Thyroid gland (tissue), 4 donors: ENCODE results near the gene INTS15. TPM values are rescaled to one million over a fixed set of nuclear protein-coding genes. Genes with fewer than 3 reads are reported as not detected.

Experiments
- DNase-seq, 2 donors: peaks; one replicate each; pipeline ENCODE4 v3.0.0-alpha.2; 2019
- H3K27ac ChIP-seq, 3 donors: fragments of 200-600 bp; sonication (generic); 1 replicate in 2 of 3; 2 replicates in 1 of 3; pipeline ENCODE4 v1.5.1; 2016 to 2019; ENCODE audit warnings: mild to moderate bottlenecking in 1 of 3, moderate library complexity in 1 of 3
- H3K27me3 ChIP-seq: fragments of 200-600 bp; sonication (generic); one replicate; pipeline ENCODE4 v1.5.1; 2019
- H3K36me3 ChIP-seq, 2 donors: fragments of 200-600 bp; sonication (generic); one replicate each; pipeline ENCODE4 v1.5.1; 2016 to 2019
- H3K4me1 ChIP-seq, 2 donors: fragments of 200-600 bp; sonication (generic); one replicate each; pipeline ENCODE4 v1.5.1; 2017 to 2019
- H3K4me3 ChIP-seq, 3 donors: fragments of 200-600 bp; sonication (generic); replicated peaks in 1 of 3; 1 replicate in 2 of 3; 2 replicates in 1 of 3; pipeline ENCODE4 v1.5.1; 2016; ENCODE audit warnings: mild to moderate bottlenecking in 1 of 3
- H3K9me3 ChIP-seq: fragments of 200-600 bp; sonication (generic); one replicate; pipeline ENCODE4 v1.5.1; 2017
- CTCF ChIP-seq, 6 experiments: fragments of 200-600 bp in 3 of 6; fragments of 450-650 bp in 3 of 6; sonication (generic) in 3 of 6; IDR thresholded peaks; one replicate each; pipeline ENCODE4 v1.5.1; 2016 to 2019; ENCODE audit warnings: antibody characterized with exemption in 6 of 6, mild to moderate bottlenecking in 2 of 6, inconsistent platforms in 1 of 6, moderate library complexity in 1 of 6
- POLR2A ChIP-seq, 2 donors: fragments of 450-650 bp; IDR thresholded peaks; one replicate each; pipeline ENCODE4 v1.6.1; 2017; ENCODE audit warnings: antibody characterized with exemption in 2 of 2, mild to moderate bottlenecking in 2 of 2, moderate library complexity in 1 of 2
- WGBS, 2 donors: methylation state at CpG; one replicate each; pipeline ENCODE4 v1.1.5; 2017; 5-methylcytosine and 5-hydroxymethylcytosine counted together
- intact Hi-C: fragments of 100-400 bp; cut with DNase I; formaldehyde crosslinking; loops from one replicate; pipeline ENCODE4 v1.15.1; 2023
- total RNA-seq, 4 donors: library from RNA; depleted of rRNA; stranded (reverse); fragments of >200 nt; gene quantifications; one replicate each; pipeline ENCODE4 v1.2.3, GENCODE V29; 2016

Gene INTS15
- total RNA-seq, 4 donors from 2014 or later, result 22.7 to 42.9 (median 31.9) TPM

GRCh38 chr7:6621195-6622133, 31.6 kb downstream of the INTS15 start:
- WGBS, 2 donors, result 88 to 91% methylated on average over 17 to 20 of the region's 20 CpGs
- peaks cover 14 to 16% of the 10 kb centered on the region in 2 donors for H3K36me3 ChIP-seq

GRCh38 chr7:6622134-6622710, 32.4 kb downstream of the INTS15 start:
- no peak overlapping the region for H3K4me3 ChIP-seq
- no peak for TF ChIP-seq CTCF (IDR thresholded peaks at IDR 0.05)
- TF ChIP-seq POLR2A (IDR thresholded peaks at IDR 0.05), result no peak
- no peaks in the 10 kb centered on the region for H3K27me3 ChIP-seq
- H3K9me3 ChIP-seq, result no peaks in the 10 kb centered on the region
- intact Hi-C loops, result no loop called here
- H3K27ac ChIP-seq, result no peak overlapping the region
- no peaks in the 10 kb centered on the region for H3K4me1 ChIP-seq
- no peak for DNase-seq
- H3K36me3 ChIP-seq, result peaks cover 14 to 16% of the 10 kb centered on the region in 2 donors
- 97 to 100% methylated on average over 2 to 35 of the region's 67 CpGs for WGBS, 2 donors

More at GRCh38 chr7:6621195-6622133, 31.6 kb downstream of the INTS15 start:
- no peaks in the 10 kb centered on the region for H3K27me3 ChIP-seq
- H3K9me3 ChIP-seq, result no peaks in the 10 kb centered on the region
- peaks cover 0 to 4% of the 10 kb centered on the region in 2 donors for H3K4me1 ChIP-seq
- DNase-seq, result no peak
- H3K27ac ChIP-seq, result no peak overlapping the region
- intact Hi-C loops, result no loop called here
- no peak for TF ChIP-seq CTCF (IDR thresholded peaks at IDR 0.05)
- TF ChIP-seq POLR2A (IDR thresholded peaks at IDR 0.05), result no peak
- no peak overlapping the region for H3K4me3 ChIP-seq

- Histone ChIP-seq H3K27me3 (no peaks in the 10 kb centered on the region), H3K36me3 (peaks cover 14 to 16% of the 10 kb centered on the region in 2 donors), H3K27ac (no peak overlapping the region), H3K9me3 (no peaks in the 10 kb centered on the region), H3K4me1 (no peaks in the 10 kb centered on the region), H3K4me3 (no peak overlapping the region)
- no peak for DNase-seq
- no peak for TF ChIP-seq CTCF (IDR thresholded peaks at IDR 0.05)
- TF ChIP-seq POLR2A (IDR thresholded peaks at IDR 0.05), result no peak
- WGBS, 2 donors, result 80 to 82% methylated on average over 11 to 14 of the region's 15 CpGs
- intact Hi-C loops, result no loop called here
Measured at GRCh38 chr7:6623589-6624245, 33.9 kb downstream of the INTS15 start.

- no peaks in the 10 kb centered on the region for H3K27me3 ChIP-seq
- no peaks in the 10 kb centered on the region for H3K9me3 ChIP-seq
- no peak for TF ChIP-seq POLR2A (IDR thresholded peaks at IDR 0.05)
- TF ChIP-seq CTCF (IDR thresholded peaks at IDR 0.05), result no peak
- no peak overlapping the region for H3K4me3 ChIP-seq
- 85 to 91% methylated on average over 3 of the region's 3 CpGs for WGBS, 2 donors
- no peak for DNase-seq
- intact Hi-C loops, result no loop called here
- H3K27ac ChIP-seq, result no peak overlapping the region
- H3K4me1 ChIP-seq, result no peaks in the 10 kb centered on the region
- H3K36me3 ChIP-seq, result peaks cover 14 to 16% of the 10 kb centered on the region in 2 donors
Measured at GRCh38 chr7:6624246-6624611, 34.4 kb downstream of the INTS15 start.
